TTC549 (cell line): ENCODE measurements around the gene SHC1.

Source experiments
- FAIRE-seq: peaks from 2 replicates; lab custom pipeline; 2012; peaks lifted over from hg19 to GRCh38; lab: Jason Lieb, UNC

SHC1 gene

GRCh38 chr1:154973344-154974101 lies 3.0 kb upstream of the SHC1 start:
- FAIRE-seq = peak; percentile 99

DNA sequence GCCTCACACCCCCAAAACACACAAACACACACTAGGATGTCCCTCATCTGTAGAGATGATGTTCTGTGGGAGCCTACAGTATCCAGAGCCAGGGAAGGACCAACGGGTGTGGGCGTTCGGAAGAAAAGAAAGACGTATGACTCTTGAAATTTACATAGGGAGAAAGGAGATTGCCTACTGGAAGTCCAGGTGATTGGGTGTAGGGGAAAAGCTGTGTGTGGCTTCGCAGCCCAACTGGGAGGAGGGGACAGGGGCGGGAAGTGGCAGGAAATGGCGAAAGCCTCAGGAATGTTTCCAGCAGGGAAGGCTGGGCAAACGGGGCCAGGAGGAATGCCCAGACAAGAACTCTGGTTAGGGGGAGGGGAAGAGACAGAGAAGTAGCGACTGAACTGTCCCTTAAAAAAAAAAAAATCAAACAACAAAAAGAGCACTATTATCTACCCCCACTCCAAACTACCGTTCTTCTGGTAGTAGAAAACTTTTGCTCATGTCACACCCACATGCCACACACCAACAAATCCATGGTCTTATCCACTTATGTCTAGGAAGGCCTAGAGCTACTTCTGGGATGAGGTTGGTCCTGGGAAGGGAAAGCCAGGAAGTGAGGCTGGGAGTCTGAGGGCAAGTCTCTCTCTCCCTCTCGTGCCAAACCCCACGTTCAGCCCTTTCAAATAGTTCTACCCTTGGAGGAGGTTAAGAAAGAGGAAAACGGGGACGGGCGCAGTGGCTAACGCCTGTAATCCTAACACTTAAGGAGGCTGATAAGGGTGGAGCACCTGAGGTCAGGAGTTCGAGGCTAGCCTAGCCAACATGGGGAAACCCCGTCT lies 2.2 kb upstream of the SHC1 start:
- FAIRE-seq = peak; percentile 96

DNA sequence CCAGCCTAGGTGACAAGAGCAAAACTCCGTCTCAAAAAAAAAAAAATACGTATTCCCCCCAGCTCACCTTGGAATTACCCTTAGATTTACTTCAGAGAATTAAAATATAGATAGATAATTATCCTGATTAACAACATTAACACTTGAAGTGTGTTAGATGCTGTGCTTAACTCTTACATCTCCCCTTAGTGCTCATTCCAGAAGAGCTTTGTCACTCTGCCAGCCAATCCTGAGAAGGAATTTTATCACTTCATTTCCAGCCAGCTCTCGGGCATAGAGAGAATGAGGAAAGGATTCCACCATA lies 1.6 kb upstream of the SHC1 start:
- no peak for FAIRE-seq

DNA sequence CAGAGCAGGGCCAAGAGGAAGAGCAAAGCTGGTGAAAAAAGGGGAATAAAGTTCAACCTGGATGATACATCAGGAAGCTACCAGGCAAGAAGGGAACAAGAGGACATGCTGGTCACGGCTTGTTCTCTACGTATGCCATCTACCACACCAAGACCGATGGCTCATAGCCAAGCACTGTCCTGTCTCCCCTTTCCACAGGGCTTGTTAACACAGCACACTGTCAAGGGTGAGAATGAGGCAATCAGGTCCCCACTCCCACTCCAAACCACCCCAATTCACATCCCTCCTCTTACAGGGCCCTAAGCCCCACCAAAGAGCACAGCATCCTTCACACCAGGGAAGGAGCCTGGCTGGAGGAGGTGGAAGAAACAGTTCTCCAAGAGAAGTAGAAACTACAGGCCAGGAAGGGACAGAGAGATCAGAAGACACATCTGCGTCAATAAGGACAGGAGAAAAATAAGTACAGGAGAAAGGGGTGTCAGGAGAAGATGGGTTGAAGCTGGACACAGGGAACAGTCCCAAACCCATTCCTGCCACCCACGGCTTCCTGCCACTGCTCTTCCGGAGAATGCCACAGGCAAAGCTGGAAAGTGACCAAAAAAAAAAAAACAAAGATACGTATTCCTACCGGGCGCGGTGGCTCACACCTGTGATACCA lies 923 bp upstream of the SHC1 start:
- no peak for FAIRE-seq

GRCh38 chr1:154969860-154970452 lies 591 bp downstream of the SHC1 start:
- FAIRE-seq = no peak

DNA sequence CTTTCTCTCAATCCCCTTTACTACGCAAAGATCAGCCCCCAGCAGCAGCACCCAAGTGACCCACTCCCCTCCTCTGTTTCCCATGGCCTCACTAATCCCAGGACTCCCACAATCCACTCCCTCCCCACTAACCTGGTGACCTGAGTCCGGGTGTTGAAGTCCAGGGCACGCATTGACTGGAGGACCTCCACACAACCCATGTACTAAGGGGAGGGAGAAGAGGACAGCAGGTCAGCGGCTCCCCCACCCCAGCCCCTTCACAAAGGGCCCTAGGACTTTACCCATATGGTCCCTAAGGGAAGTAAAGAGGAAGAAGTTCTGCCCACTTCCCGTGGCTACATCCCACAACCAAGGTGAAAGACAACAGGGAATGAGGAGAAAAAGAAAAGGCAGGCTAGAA lies 1.3 kb downstream of the SHC1 start:
- FAIRE-seq = no peak

- no peak for FAIRE-seq
These were observed 1.8 kb downstream of the SHC1 start for GRCh38 chr1:154968731-154969130.

DNA sequence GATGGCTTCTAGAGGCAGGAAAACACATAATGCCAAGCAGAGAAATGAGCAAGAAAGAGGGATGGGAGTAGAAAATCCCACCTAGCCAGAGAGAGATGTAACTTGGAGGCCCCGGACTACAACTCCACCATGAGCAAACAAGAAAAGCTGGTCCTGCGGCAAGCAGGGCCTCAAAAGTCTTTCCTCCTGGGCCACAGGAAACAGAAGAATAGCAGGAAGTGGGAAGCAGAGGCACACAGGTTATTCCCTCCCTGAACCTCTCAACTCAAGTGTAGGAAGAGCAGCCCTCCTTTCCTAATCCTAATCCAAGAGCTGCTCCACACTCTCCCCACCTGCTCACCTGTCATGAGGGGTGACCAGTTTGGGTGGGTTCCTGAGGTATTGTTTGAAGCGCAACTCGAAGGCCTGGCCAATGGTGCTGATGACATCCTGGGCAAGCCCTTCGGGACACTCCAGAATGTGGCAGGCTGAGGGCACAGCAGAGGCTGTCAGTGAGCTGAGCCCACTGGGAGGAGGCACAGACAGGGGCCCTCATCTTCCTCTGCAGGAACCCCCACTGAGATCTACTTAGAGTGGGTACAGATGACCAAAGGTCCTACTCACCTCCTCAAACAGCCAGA lies 3.1 kb downstream of the SHC1 start:
- FAIRE-seq = no peak

DNA sequence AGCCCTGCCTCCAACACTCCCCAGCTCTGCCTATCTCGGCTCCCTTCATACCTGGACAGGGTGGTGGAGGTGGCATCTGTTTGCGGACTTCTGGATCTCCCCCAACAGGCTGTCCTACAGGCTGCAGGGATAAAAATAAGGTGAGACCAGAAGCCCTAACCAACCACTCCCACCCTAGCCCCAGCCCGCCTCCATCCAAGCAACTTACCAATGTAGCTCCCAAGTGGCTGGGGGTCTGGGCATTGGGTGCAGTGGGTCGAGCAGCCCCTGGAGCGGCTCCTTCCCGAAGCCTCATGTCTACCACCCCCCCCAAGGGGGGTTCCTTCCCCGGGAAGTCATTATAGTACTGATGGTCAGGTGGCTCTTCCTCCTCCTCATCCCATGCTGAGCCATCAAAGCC lies 4.4 kb downstream of the SHC1 start:
- no peak for FAIRE-seq

- FAIRE-seq = no peak
These were observed 6.2 kb downstream of the SHC1 start for GRCh38 chr1:154964359-154964758.

DNA sequence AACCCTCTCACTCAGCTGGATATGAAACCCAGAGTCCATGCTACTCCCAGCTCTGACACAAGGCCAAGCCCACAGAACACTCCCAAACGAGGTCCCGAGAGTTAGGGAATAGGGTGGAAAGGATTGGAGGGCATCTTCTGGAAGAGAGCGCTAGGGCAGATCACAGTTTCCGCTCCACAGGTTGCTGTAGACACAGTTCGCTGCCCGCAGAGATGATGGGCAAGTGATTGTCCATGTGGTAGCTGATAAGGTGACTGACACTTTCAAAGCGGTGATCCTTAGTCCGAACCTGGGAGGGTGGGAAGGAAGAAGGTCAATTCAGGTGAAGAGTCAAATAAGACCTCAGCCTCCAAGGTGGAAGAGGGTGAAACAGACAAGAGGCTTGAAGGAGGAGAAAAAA lies 6.9 kb downstream of the SHC1 start:
- FAIRE-seq = no peak

- no peak for FAIRE-seq
These were observed 7.7 kb downstream of the SHC1 start for GRCh38 chr1:154962795-154963330.

DNA sequence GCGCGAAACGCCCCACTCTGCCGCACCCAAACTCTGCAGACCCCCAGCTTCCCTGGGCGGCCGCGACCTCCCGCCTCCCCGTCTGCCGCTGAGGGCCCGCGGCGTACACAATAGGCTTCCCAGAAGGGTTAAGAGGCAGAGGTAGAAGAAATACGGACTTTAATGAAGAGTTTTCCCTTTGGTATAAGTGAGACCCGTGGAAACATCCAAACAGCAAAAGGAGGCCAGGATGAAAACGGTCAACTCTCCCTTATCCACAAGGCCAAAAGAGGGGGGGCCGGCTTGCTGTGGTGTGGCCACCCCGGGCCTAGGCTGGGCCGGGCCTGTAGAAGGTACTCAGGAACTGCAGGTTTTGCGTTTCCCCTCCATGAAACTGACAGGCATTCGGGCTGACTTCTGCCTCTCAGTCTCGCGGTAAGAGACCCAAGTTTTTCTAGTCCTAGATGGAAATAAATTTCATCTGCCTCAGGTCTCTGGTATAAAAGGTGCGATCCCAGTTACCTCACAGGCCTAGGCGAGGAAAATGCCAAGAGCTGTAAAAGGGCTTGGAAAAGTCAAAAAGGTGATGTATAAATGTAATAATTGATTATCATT lies 8.3 kb downstream of the SHC1 start:
- FAIRE-seq = no peak

DNA sequence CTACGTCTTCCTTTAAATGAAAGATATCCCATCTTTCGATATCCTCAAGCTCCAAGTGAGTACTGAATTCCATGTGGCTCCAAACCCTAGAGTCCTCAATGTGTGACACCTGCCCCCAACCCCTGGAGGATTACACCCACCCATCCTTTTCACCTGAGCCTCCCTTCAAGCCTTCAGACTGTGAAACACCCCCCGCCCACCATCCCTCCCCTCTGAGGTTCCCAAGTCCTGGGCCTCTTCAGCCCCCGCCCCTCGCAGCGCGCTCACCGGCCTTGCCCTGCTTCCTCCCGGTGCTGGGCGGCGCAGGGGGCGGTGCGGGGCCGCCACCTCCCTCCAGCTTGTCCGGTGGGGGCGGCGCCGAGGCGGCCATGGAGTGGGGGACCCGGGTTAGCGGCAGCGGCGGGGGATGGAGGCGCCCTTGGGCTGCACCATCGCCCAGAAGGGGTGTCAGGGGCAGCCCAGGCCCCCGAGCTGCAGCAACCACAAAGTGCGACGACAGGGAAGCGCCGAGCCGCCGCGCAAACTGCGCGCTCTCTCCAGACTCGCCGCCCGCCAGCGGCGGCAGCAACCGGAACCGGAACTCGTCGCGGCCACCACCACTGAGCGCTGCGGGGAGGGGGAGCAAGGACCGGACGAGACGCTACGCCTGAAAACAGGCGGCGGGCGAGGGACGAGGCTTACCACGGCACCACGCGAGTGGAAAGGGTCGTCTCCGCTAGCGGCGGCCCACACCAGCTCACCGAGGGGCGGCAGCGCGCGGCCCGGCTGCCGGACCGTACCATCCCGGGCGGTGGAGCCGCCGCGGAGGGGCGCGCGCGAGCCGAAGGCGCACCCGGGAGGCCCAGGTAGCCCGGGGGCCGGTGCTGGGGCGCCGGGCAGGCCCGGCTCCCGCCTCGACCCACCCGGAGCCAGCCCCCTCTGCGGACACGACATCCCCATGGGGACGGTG lies 9.1 kb downstream of the SHC1 start, which contains the start of gene PYGO2:
Gene PYGO2, minus strand, starts transcription at position 576 of the 949 bp plus-strand sequence. Its CDS starts 206 bp downstream, at position 370.
- FAIRE-seq = no peak

DNA sequence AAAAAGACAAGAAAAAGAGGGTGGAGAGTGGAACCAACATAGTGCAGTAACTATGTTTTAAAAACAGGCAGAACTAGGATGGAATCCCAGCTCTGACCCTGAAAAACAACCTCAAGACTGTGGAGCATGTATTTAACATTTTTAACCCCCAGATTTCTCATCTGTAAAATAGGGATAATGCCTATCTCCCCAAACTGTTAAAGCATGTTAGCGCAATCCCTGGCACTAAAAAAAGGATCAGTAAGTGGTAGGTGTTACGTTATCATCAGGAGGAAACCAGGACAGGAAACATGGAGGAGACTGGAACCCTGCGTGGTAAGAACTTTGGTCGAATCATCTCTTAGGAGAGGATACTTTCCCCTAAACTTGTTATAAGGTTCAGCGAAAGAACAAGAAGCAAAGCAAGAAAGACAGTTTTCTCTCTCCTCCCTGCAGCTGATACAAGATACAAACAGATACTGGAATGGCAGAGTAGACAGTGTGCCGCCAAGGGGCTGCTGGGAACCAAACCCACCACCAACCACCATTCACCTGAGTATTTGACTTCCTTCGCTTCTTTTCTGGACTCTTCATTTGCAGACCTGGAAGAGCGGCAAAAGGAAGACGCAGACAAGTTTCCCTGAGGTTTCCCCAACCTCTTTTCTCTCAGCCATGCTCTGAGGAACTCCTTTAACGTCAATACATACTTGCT lies 10.0 kb downstream of the SHC1 start:
- no peak for FAIRE-seq

DNA sequence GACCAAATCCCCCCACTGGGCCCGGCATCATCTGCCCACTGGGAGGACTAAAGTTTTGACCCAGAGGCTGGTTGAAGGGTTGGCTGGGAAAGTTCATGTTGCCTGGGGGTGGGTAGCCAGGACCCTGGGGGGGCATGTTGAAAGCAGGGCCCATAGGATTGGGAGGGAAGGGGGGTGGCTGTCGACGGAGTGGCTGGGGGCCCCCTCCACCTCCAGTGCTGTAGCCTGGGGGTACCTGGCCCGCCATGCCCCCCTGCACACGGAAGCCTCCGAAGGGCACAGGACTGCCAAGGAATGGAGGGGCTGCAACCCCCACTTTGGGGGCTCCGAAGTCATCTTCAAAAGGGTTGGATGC lies 11.1 kb downstream of the SHC1 start:
- no peak for FAIRE-seq

DNA sequence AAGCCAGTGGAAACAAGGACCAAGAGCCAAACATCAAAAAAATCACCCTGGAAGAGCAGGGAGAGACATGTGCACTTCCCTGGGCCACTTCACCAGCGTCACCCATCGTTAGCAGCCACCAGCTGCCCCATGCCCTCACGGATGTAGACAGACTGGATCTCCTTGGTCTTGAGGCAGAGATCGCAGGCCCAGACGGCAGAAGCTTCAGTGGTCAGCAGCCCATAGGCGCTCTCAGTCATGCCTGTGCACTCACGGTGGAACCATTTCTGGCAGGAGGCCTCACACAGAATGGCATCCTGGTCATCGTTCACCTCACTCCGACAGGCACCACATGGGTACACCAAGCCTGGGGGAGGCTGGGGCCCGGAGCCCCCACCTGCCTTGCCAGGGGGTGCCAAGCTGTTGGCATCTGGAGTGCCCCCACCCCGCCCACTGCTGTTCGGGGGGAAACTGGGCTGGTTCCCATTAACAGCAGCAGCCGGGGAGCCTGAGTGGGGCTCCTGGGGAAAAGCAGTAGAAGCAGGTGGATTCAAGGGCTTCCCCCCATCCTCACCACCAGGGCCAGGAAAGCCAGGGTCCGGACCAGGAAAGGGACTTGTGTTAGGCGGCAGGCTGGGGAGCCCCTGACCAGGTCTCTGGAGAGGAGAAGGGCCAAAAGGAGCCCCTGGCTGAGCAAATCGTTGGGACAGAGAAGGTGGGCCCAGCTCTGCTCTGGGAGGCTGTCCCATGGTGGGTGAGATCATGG lies 11.7 kb downstream of the SHC1 start:
- no peak for FAIRE-seq

DNA sequence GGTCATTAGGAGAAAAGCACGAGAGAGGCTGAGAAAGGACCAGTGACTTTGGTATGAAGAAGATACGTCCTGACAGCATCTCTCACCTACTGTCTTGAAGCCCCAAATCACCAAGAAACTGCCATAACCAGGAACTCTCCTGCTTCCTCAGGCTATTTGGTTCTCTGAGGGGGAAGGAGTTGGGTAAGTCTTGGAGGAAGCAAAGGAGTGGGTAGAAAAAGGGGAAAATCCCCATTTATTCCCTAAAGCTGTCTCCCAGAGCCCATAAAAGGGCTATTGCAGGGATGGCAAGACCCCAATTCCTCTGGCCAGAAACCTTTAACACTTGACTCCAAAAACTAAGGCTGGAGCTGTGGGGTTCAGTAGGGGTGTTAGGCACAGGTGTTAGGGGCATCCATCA lies 12.5 kb downstream of the SHC1 start:
- no peak for FAIRE-seq

DNA sequence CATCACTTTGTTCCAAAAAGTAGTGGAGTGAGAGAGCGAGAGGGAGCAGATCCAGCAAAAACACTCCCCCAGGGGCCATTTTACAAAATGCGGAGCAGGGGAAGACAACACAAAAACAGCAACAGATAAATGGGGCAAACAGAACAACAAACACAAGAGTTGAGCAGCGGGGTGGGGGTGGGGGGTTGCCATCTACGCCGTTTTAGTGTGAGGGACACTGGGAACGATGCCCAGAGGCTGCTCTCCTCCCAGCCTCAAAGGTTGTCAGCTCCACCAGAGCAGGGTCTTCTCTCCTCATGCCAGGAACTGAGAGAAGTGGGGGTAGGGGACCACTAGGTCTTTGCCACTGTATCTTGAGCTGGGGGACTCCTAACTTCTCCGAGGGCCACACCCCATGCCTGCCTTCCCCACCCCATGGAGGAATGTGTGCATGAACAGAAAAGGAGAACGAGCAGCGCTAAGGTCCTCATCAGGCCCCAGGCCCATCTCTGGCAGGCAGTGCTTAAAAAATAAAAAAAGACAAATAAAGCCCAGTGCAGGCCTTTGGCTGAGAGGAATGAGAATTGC lies 13.4 kb downstream of the SHC1 start:
- FAIRE-seq = no peak
